A549 (cell line): ENCODE results near the gene RRP9.

Experiments used
- BHLHE40 ChIP-seq: IDR thresholded peaks from 2 replicates; pipeline ENCODE4 v1.6.1; 2012; ENCODE audit warnings: low read depth, low read length, inconsistent platforms
- CHD2 ChIP-seq: fragments of 150-350 bp; IDR thresholded peaks from 2 replicates; pipeline ENCODE4 v1.6.1; 2014; ENCODE audit warnings: low read length; ENCODE audit not compliant: partially characterized antibody
- EP300 ChIP-seq, 2 experiments: fragments of >200 bp; sonication (Bioruptor Twin); formaldehyde crosslinking; IDR thresholded peaks; 2 replicates in 1 of 2; 3 replicates in 1 of 2; pipeline ENCODE4 v1.6.1; 2016 to 2017
- FOXS1 ChIP-seq: fragments of 250-450 bp; sonication (Bioruptor Pico); IDR thresholded peaks from 2 replicates; pipeline ENCODE4 v1.5.0; 2020; ENCODE audit warnings: mild to moderate bottlenecking, moderate library complexity
- NR3C1 ChIP-seq: fragments of >200 bp; sonication (Bioruptor Twin); formaldehyde crosslinking; IDR thresholded peaks from 3 replicates; pipeline ENCODE4 v1.6.1; 2017
- POLR2A ChIP-seq: IDR thresholded peaks from 2 replicates; pipeline ENCODE4 v1.6.1; 2012; ENCODE audit warnings: mild to moderate bottlenecking, low read length
- RFX5 ChIP-seq: fragments of 450-650 bp; IDR thresholded peaks from 2 replicates; pipeline ENCODE4 v1.7.1; 2014; ENCODE audit warnings: antibody characterized with exemption, mild to moderate bottlenecking, moderate library complexity
- SMC3 ChIP-seq: fragments of >200 bp; sonication (Bioruptor Twin); formaldehyde crosslinking; IDR thresholded peaks from 3 replicates; pipeline ENCODE4 v1.6.1; 2018; ENCODE audit warnings: inconsistent platforms
- SREBF2 ChIP-seq: fragments of 450-650 bp; IDR thresholded peaks from 2 replicates; pipeline ENCODE4 v1.6.1; 2014; ENCODE audit warnings: mild to moderate bottlenecking, moderate library complexity
- TP53 ChIP-seq: fragments of 250-450 bp; sonication (Bioruptor Pico); IDR thresholded peaks from 2 replicates; pipeline ENCODE4 v1.5.0; 2021; ENCODE audit warnings: mild to moderate bottlenecking, moderate library complexity
- TF ChIP-seq, protein P1 (sequence below): fragments of >200 bp; sonication (Bioruptor Twin); formaldehyde crosslinking; IDR thresholded peaks from 3 replicates; pipeline ENCODE4 v1.6.1; 2016
- TF ChIP-seq, protein P2 (sequence below): fragments of >200 bp; sonication (Bioruptor Twin); formaldehyde crosslinking; IDR thresholded peaks from 3 replicates; pipeline ENCODE4 v1.5.1; 2016
- TF ChIP-seq, protein P3 (sequence below): fragments of 250-450 bp; sonication (Bioruptor Pico); IDR thresholded peaks from 2 replicates; pipeline ENCODE4 v1.5.0; 2021; ENCODE audit warnings: mild to moderate bottlenecking, moderate library complexity, borderline replicate concordance

DNA sequence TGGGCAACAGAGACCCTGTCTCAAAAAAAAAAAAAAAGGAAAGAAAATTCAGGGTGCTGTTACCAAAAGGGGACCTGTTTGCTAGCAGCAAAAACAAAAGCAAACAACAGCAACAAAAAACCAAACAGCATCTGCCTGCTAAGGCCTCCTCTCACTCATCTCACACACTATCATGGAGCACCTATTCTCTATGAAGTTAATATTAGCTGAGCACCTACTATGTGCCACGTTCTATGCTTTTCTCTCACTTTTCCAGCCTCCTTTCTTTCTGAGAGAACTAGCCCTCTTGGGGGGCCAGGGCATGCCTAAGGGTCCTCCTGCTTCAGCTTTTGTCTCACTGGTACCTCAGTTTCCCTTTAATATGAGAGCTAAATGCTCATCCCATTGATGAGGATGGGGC lies 13.0 kb upstream of the RRP9 start:
- no peak for TF ChIP-seq EP300 (IDR thresholded peaks at IDR 0.05)
- TF ChIP-seq, protein P1, sequence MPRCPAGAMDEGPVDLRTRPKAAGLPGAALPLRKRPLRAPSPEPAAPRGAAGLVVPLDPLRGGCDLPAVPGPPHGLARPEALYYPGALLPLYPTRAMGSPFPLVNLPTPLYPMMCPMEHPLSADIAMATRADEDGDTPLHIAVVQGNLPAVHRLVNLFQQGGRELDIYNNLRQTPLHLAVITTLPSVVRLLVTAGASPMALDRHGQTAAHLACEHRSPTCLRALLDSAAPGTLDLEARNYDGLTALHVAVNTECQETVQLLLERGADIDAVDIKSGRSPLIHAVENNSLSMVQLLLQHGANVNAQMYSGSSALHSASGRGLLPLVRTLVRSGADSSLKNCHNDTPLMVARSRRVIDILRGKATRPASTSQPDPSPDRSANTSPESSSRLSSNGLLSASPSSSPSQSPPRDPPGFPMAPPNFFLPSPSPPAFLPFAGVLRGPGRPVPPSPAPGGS = no peak
- TF ChIP-seq, protein P2, sequence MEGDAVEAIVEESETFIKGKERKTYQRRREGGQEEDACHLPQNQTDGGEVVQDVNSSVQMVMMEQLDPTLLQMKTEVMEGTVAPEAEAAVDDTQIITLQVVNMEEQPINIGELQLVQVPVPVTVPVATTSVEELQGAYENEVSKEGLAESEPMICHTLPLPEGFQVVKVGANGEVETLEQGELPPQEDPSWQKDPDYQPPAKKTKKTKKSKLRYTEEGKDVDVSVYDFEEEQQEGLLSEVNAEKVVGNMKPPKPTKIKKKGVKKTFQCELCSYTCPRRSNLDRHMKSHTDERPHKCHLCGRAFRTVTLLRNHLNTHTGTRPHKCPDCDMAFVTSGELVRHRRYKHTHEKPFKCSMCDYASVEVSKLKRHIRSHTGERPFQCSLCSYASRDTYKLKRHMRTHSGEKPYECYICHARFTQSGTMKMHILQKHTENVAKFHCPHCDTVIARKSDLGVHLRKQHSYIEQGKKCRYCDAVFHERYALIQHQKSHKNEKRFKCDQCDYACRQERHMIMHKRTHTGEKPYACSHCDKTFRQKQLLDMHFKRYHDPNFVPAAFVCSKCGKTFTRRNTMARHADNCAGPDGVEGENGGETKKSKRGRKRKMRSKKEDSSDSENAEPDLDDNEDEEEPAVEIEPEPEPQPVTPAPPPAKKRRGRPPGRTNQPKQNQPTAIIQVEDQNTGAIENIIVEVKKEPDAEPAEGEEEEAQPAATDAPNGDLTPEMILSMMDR = no peak
- no peak for TF ChIP-seq RFX5
- no peak for TF ChIP-seq TP53
- no peak for TF ChIP-seq SREBF2
- TF ChIP-seq, protein P3, sequence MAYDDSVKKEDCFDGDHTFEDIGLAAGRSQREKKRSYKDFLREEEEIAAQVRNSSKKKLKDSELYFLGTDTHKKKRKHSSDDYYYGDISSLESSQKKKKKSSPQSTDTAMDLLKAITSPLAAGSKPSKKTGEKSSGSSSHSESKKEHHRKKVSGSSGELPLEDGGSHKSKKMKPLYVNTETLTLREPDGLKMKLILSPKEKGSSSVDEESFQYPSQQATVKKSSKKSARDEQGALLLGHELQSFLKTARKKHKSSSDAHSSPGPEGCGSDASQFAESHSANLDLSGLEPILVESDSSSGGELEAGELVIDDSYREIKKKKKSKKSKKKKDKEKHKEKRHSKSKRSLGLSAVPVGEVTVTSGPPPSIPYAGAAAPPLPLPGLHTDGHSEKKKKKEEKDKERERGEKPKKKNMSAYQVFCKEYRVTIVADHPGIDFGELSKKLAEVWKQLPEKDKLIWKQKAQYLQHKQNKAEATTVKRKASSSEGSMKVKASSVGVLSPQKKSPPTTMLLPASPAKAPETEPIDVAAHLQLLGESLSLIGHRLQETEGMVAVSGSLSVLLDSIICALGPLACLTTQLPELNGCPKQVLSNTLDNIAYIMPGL = no peak
- TF ChIP-seq POLR2A = no peak
- no peak for TF ChIP-seq BHLHE40
- no peak for TF ChIP-seq SMC3
- TF ChIP-seq FOXS1 = no peak
- TF ChIP-seq NR3C1 = no peak
- no peak for TF ChIP-seq CHD2
